Measurements from ENCODE around the gene MEF2C.

- TF ChIP-seq CTCF (IDR thresholded peaks at IDR 0.05) (no peak), POLR2A (IDR thresholded peaks at IDR 0.05) (no peak), EP300 (IDR thresholded peaks at IDR 0.05) (no peak), POLR2AphosphoS5 (IDR thresholded peaks at IDR 0.05) (no peak)
Observed at GRCh38 chr5:88719434-88719833, 163.6 kb downstream of the MEF2C start.

Measured in sigmoid colon (tissue), 4 donors.